Esophagus muscularis mucosa (tissue), 4 donors: ENCODE results near the gene CNTNAP2. TPM values are rescaled to one million over a fixed set of nuclear protein-coding genes. Genes with fewer than 3 reads are reported as not detected.

Experiments used
- DNase-seq: peaks from one replicate; pipeline ENCODE4 v3.0.0-alpha.2; 2017; ENCODE audit errors: extremely low spot score
- H3K27ac ChIP-seq, 4 donors: fragments of 200-600 bp; sonication (generic); replicated peaks in 1 of 4; 1 replicate in 3 of 4; 2 replicates in 1 of 4; pipeline ENCODE4 v1.5.1; 2016 to 2019; ENCODE audit warnings: mild to moderate bottlenecking in 1 of 4
- H3K27me3 ChIP-seq, 4 donors: fragments of 200-600 bp; sonication (generic); one replicate each; pipeline versions ENCODE4 v1.5.1 to v1.6.0; 2016 to 2019
- H3K36me3 ChIP-seq, 4 donors: fragments of 200-600 bp; sonication (generic); one replicate each; pipeline ENCODE4 v1.5.1; 2016 to 2019
- H3K4me1 ChIP-seq, 4 donors: fragments of 200-600 bp; sonication (generic); one replicate each; pipeline ENCODE4 v1.5.1; 2016 to 2019
- H3K4me3 ChIP-seq, 4 donors: fragments of 200-600 bp; sonication (generic); 1 replicate in 2 of 4; 2 replicates in 2 of 4; pipeline ENCODE4 v1.5.1; 2016 to 2019; ENCODE audit warnings: mild to moderate bottlenecking in 4 of 4, moderate library complexity in 1 of 4
- H3K9me3 ChIP-seq, 4 donors: fragments of 200-600 bp; sonication (generic); 1 replicate in 3 of 4; 2 replicates in 1 of 4; pipeline ENCODE4 v1.5.1; 2016 to 2019
- CTCF ChIP-seq, 3 experiments: fragments of 200-600 bp in 2 of 3; fragments of 450-650 bp in 1 of 3; sonication (generic) in 2 of 3; IDR thresholded peaks; one replicate each; pipeline ENCODE4 v1.5.1; 2017 to 2019; ENCODE audit warnings: antibody characterized with exemption in 3 of 3, mild to moderate bottlenecking in 2 of 3, moderate library complexity in 1 of 3
- EP300 ChIP-seq: sonication (generic); formaldehyde crosslinking; IDR thresholded peaks from one replicate; pipeline ENCODE4 v1.6.1; 2017; ENCODE audit warnings: antibody characterized with exemption
- POLR2A ChIP-seq: fragments of 450-650 bp; IDR thresholded peaks from one replicate; pipeline ENCODE4 v1.6.1; 2017; ENCODE audit warnings: antibody characterized with exemption, moderate library complexity, mild to moderate bottlenecking, low read depth
- POLR2AphosphoS5 ChIP-seq, 2 donors: sonication (generic); formaldehyde crosslinking; IDR thresholded peaks; one replicate each; pipeline ENCODE4 v1.6.1; 2017; ENCODE audit warnings: antibody characterized with exemption in 2 of 2
- WGBS: methylation state at CpG from one replicate; pipeline ENCODE4 v1.1.5; 2018; 5-methylcytosine and 5-hydroxymethylcytosine counted together
- intact Hi-C: fragments of 100-400 bp; cut with DNase I; formaldehyde crosslinking; loops from one replicate; pipeline ENCODE4 v1.15.1; 2023
- total RNA-seq, 4 donors: library from RNA; depleted of rRNA; stranded (reverse); fragments of >200 nt; gene quantifications; one replicate each; pipeline versions ENCODE4 v1.1.0 to v1.2.1, GENCODE V29; 2016

Gene CNTNAP2
- total RNA-seq, 4 donors from 2014 or later: 1.2 to 2.9 (median 1.9) TPM

- Histone ChIP-seq H3K27me3 (no peaks in the 10 kb centered on the region), H3K9me3 (no peaks in the 10 kb centered on the region), H3K27ac (no peak overlapping the region), H3K36me3 (no peaks in the 10 kb centered on the region), H3K4me1 (no peaks in the 10 kb centered on the region), H3K4me3 (no peak overlapping the region)
- TF ChIP-seq POLR2AphosphoS5 (IDR thresholded peaks at IDR 0.05) (no peak), CTCF (IDR thresholded peaks at IDR 0.05) (no peak)
- WGBS: 83% methylated on average over 2 of the region's 2 CpGs
- DNase-seq: no peak
- intact Hi-C loops: no loop called here
These were observed 1855.1 kb downstream of the CNTNAP2 start for GRCh38 chr7:147971606-147972110.

DNA sequence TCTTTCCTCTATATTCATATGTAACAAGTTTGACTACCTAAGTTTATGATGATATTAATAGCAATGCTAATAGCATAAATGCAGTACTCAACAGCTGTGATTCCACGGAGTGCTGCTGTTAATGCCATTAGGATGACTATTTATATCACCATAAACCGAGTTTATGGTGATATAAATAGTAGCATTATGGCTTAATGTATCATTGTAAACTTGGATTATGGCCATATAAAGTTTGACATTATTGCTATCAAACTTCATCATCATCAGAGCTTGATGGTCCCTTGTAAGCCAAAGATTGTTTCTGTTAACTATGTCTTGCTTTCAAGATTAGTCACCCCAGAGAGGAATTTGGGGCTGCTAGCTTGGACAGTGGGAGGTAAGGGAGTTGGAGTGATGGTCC is 1861.6 kb downstream of the CNTNAP2 start:
- no peaks in the 10 kb centered on the region for H3K9me3 ChIP-seq
- TF ChIP-seq EP300 (no peak), CTCF (IDR thresholded peaks at IDR 0.05) (no peak), POLR2A (no peak), POLR2AphosphoS5 (IDR thresholded peaks at IDR 0.05) (no peak)
- H3K4me1 ChIP-seq: peaks cover 0 to 7% (median 0%) of the 10 kb centered on the region in 4 donors
- intact Hi-C loops: no loop called here
- no peak overlapping the region for H3K27ac ChIP-seq
- no peaks in the 10 kb centered on the region for H3K27me3 ChIP-seq
- no peaks in the 10 kb centered on the region for H3K36me3 ChIP-seq
- H3K4me3 ChIP-seq: no peak overlapping the region
- WGBS: 33% methylated on average over 2 of the region's 2 CpGs
- DNase-seq: no peak

- no peaks in the 10 kb centered on the region for H3K27me3 ChIP-seq
- WGBS: 90% methylated on average over 4 of the region's 5 CpGs
- DNase-seq: peak; percentile 50
- TF ChIP-seq EP300 (no peak), POLR2A (no peak), POLR2AphosphoS5 (IDR thresholded peaks at IDR 0.05) (no peak), CTCF (IDR thresholded peaks at IDR 0.05) (no peak)
- no peak overlapping the region for H3K4me3 ChIP-seq
- H3K27ac ChIP-seq: no peak overlapping the region
- H3K36me3 ChIP-seq: no peaks in the 10 kb centered on the region
- H3K4me1 ChIP-seq: peaks cover 0 to 7% (median 0%) of the 10 kb centered on the region in 4 donors
- intact Hi-C loops: no loop called here
- no peaks in the 10 kb centered on the region for H3K9me3 ChIP-seq
These were observed 1862.0 kb downstream of the CNTNAP2 start for GRCh38 chr7:147978651-147979050.

- intact Hi-C loops: no loop called here
- no peak for TF ChIP-seq CTCF (IDR thresholded peaks at IDR 0.05)
- TF ChIP-seq POLR2AphosphoS5 (IDR thresholded peaks at IDR 0.05): no peak
- no peak for TF ChIP-seq EP300
- Histone ChIP-seq H3K4me3 (no peak overlapping the region), H3K4me1 (peaks cover 0 to 7% (median 0%) of the 10 kb centered on the region in 4 donors), H3K36me3 (no peaks in the 10 kb centered on the region), H3K9me3 (no peaks in the 10 kb centered on the region), H3K27me3 (no peaks in the 10 kb centered on the region), H3K27ac (no peak overlapping the region)
- 80% methylated on average over 4 of the region's 4 CpGs for WGBS
- peak; percentile 39 for DNase-seq
These were observed 1864.5 kb downstream of the CNTNAP2 start for GRCh38 chr7:147980826-147981813.
